Mononuclear cell (primary cell): ENCODE data around the gene NELFE. TPM values are rescaled to one million over a fixed set of nuclear protein-coding genes. Genes with fewer than 3 reads are reported as not detected.
"Not testable (repeated sequence)": the region's sequence is repeated elsewhere in the genome, so short reads cannot be mapped to it uniquely, and the experiment has no call there.

Experiments
- H3K27me3 ChIP-seq: 2 replicates; pipeline ENCODE4 v1.6.0; 2011; ENCODE audit warnings: low read length, control low read depth; ENCODE audit not compliant: insufficient read depth
- H3K4me1 ChIP-seq: 2 replicates; pipeline ENCODE4 v1.5.1; 2011; ENCODE audit warnings: mild to moderate bottlenecking, low read length, control low read depth; ENCODE audit not compliant: insufficient read depth
- H3K4me3 ChIP-seq: 2 replicates; pipeline ENCODE4 v1.5.1; 2011; ENCODE audit warnings: mild to moderate bottlenecking, low read length, moderate library complexity
- H3K9me3 ChIP-seq: 2 replicates; pipeline ENCODE4 v1.5.1; 2011; ENCODE audit warnings: low read depth, mild to moderate bottlenecking, control low read depth, low read length
- total RNA-seq: library from RNA; depleted of rRNA; stranded (reverse); fragments of >200 nt; gene quantifications from one replicate; pipeline ENCODE4 v1.2.3, GENCODE V29; 2012

The NELFE gene
- total RNA-seq, 1 donor = 47.8 TPM

GRCh38 chr6:31920811-31921210 is 38.0 kb downstream of the NELFE start:
- H3K4me3 ChIP-seq = no peak overlapping the region
- H3K4me1 ChIP-seq = peaks cover 10% of the 10 kb centered on the region
- no peaks in the 10 kb centered on the region for H3K9me3 ChIP-seq
- no peaks in the 10 kb centered on the region for H3K27me3 ChIP-seq

GRCh38 chr6:31919624-31920303 is 39.0 kb downstream of the NELFE start:
- Histone ChIP-seq H3K4me3 (no peak overlapping the region), H3K4me1 (peaks cover 10% of the 10 kb centered on the region), H3K27me3 (no peaks in the 10 kb centered on the region), H3K9me3 (no peaks in the 10 kb centered on the region)

GRCh38 chr6:31918069-31918720 is 40.6 kb downstream of the NELFE start:
- no peak overlapping the region for H3K4me3 ChIP-seq
- H3K27me3 ChIP-seq = no peaks in the 10 kb centered on the region
- H3K4me1 ChIP-seq = peaks cover 10% of the 10 kb centered on the region
- H3K9me3 ChIP-seq = no peaks in the 10 kb centered on the region

GRCh38 chr6:31915756-31916155 is 43.0 kb downstream of the NELFE start:
- Histone ChIP-seq H3K27me3 (no peaks in the 10 kb centered on the region), H3K4me3 (no peak overlapping the region), H3K4me1 (peaks cover 5% of the 10 kb centered on the region), H3K9me3 (no peaks in the 10 kb centered on the region)

- Histone ChIP-seq H3K9me3 (no peaks in the 10 kb centered on the region), H3K27me3 (no peaks in the 10 kb centered on the region), H3K4me1 (peaks cover under 1% of the 10 kb centered on the region), H3K4me3 (no peak overlapping the region)
Observed at GRCh38 chr6:31915351-31915750, 43.4 kb downstream of the NELFE start.

GRCh38 chr6:31911826-31912585 is 46.8 kb downstream of the NELFE start:
- H3K27me3 ChIP-seq = no peaks in the 10 kb centered on the region
- peaks cover 3% of the 10 kb centered on the region for H3K4me1 ChIP-seq
- no peak overlapping the region for H3K4me3 ChIP-seq
- no peaks in the 10 kb centered on the region for H3K9me3 ChIP-seq

GRCh38 chr6:31909298-31909697 is 49.5 kb downstream of the NELFE start:
- H3K9me3 ChIP-seq, H3K4me1 ChIP-seq, H3K27me3 ChIP-seq, H3K4me3 ChIP-seq: not testable (repeated sequence)

- H3K4me3 ChIP-seq = no peak overlapping the region
- peaks cover 3% of the 10 kb centered on the region for H3K4me1 ChIP-seq
- H3K27me3 ChIP-seq = no peaks in the 10 kb centered on the region
- H3K9me3 ChIP-seq = no peaks in the 10 kb centered on the region
Observed at GRCh38 chr6:31908791-31909190, 50.0 kb downstream of the NELFE start.

- not testable (repeated sequence) for H3K9me3 ChIP-seq, H3K27me3 ChIP-seq, H3K4me3 ChIP-seq, H3K4me1 ChIP-seq
Observed at GRCh38 chr6:31908255-31908654, 50.5 kb downstream of the NELFE start.

GRCh38 chr6:31907158-31907813 is 51.5 kb downstream of the NELFE start:
- Histone ChIP-seq H3K4me3 (no peak overlapping the region), H3K4me1 (peaks cover 10% of the 10 kb centered on the region), H3K27me3 (no peaks in the 10 kb centered on the region), H3K9me3 (no peaks in the 10 kb centered on the region)

- not testable (repeated sequence) for H3K4me3 ChIP-seq, H3K27me3 ChIP-seq, H3K9me3 ChIP-seq
- H3K4me1 ChIP-seq = peaks cover 12% of the 10 kb centered on the region
Observed at GRCh38 chr6:31906727-31907126, 52.0 kb downstream of the NELFE start.

- Histone ChIP-seq H3K4me1 (peaks cover 15% of the 10 kb centered on the region), H3K9me3 (no peaks in the 10 kb centered on the region), H3K4me3 (no peak overlapping the region), H3K27me3 (no peaks in the 10 kb centered on the region)
Observed at GRCh38 chr6:31906122-31906521, 52.6 kb downstream of the NELFE start.

GRCh38 chr6:31905041-31905440 is 53.7 kb downstream of the NELFE start:
- no peak overlapping the region for H3K4me3 ChIP-seq
- no peaks in the 10 kb centered on the region for H3K9me3 ChIP-seq
- H3K27me3 ChIP-seq = no peaks in the 10 kb centered on the region
- H3K4me1 ChIP-seq = peaks cover 18% of the 10 kb centered on the region

GRCh38 chr6:31903957-31904356 is 54.8 kb downstream of the NELFE start:
- H3K27me3 ChIP-seq = no peaks in the 10 kb centered on the region
- no peak overlapping the region for H3K4me3 ChIP-seq
- H3K4me1 ChIP-seq = peaks cover 29% of the 10 kb centered on the region
- no peaks in the 10 kb centered on the region for H3K9me3 ChIP-seq
